HepG2 (cell line): ENCODE measurements around the gene CTIF. TPM values are rescaled to one million over a fixed set of nuclear protein-coding genes. Genes with fewer than 3 reads are reported as not detected.

ENCODE experiments used
- ATAC-seq: fragments of 200-7000 bp; cut with Tn5 transposase; 3 replicates; pipeline ENCODE4 v1.9.1; 2020; ENCODE audit warnings: mild to moderate bottlenecking, moderate library complexity
- BruUV-seq: library from RNA; stranded (reverse); fragments of 400-500 nt; replicated peaks from 2 replicates; lab custom pipeline; 2021; lab: Mats Ljungman, UMichigan
- CTCF ChIA-PET: fragments of 300-600 bp; formaldehyde crosslinking; extraction: SDS; loops from one replicate; lab custom pipeline; 2021; ENCODE audit warnings: low total read pairs, inconsistent platforms, low intra/inter-chr PET ratio; lab: Yijun Ruan, JAX
- POLR2A ChIA-PET: fragments of 350-600 bp; sonication (Branson Sonifier 250); formaldehyde crosslinking; loops from one replicate; lab custom pipeline; 2020; ENCODE audit warnings: antibody characterized with exemption, inconsistent platforms; lab: Yijun Ruan, JAX
- DNase-seq: peaks from one replicate; pipeline ENCODE4 v3.0.0-alpha.2; 2015; ENCODE audit warnings: low spot score
- FAIRE-seq: peaks from 3 replicates; lab custom pipeline; 2011; peaks lifted over from hg19 to GRCh38; lab: Jason Lieb, UNC
- H2AFZ ChIP-seq: one replicate; pipeline ENCODE4 v1.6.1; 2011; ENCODE audit warnings: low read length, inconsistent platforms
- H3K27ac ChIP-seq: fragments of 300-600 bp; 3 replicates; pipeline ENCODE4 v1.8.0; 2011; ENCODE audit warnings: mixed run types, mild to moderate bottlenecking, mixed read lengths, low read length, inconsistent platforms; ENCODE audit not compliant: insufficient read depth; ENCODE audit errors: extremely low read length
- H3K27me3 ChIP-seq, 2 experiments: fragments of 200-600 bp in 1 of 2; 2 replicates in 1 of 2; 3 replicates in 1 of 2; pipeline versions ENCODE4 v1.6.0 to v1.8.0; 2011; ENCODE audit warnings: low read length in 2 of 2, mild to moderate bottlenecking in 2 of 2, moderate library complexity in 2 of 2, inconsistent platforms in 1 of 2; ENCODE audit not compliant: insufficient read depth in 2 of 2, control insufficient read depth in 1 of 2
- H3K36me3 ChIP-seq, 2 experiments: fragments of 200-600 bp in 1 of 2; replicated peaks in 1 of 2; 2 replicates in 1 of 2; 3 replicates in 1 of 2; pipeline versions ENCODE4 v1.5.1 to v1.8.0; 2011; ENCODE audit warnings: low read length in 2 of 2, inconsistent platforms in 1 of 2; ENCODE audit not compliant: insufficient read depth in 2 of 2, control insufficient read depth in 1 of 2
- H3K4me1 ChIP-seq: 2 replicates; pipeline ENCODE4 v1.5.1; 2012; ENCODE audit warnings: low read length, inconsistent platforms; ENCODE audit not compliant: insufficient read depth
- H3K4me2 ChIP-seq: 2 replicates; pipeline ENCODE4 v1.6.0; 2011; ENCODE audit warnings: low read depth, low read length, inconsistent platforms
- H3K4me3 ChIP-seq, 3 experiments: fragments of 200-600 bp in 1 of 3; sonication (generic), shearing (Covaris generic) in 1 of 3; replicated peaks in 1 of 3; 2 replicates each; pipeline ENCODE4 v1.5.1; 2011 to 2016; ENCODE audit warnings: low read length in 3 of 3, inconsistent platforms in 2 of 3, low read depth in 2 of 3, mild to moderate bottlenecking in 2 of 3, control low read depth in 1 of 3, mixed read lengths in 1 of 3; ENCODE audit not compliant: insufficient read depth in 1 of 3
- H3K79me2 ChIP-seq: one replicate; pipeline ENCODE4 v1.6.1; 2011; ENCODE audit warnings: low read length, inconsistent platforms; ENCODE audit not compliant: insufficient read depth
- H3K9ac ChIP-seq: 2 replicates; pipeline ENCODE4 v1.6.0; 2011; ENCODE audit warnings: mild to moderate bottlenecking, low read depth, low read length, inconsistent platforms; ENCODE audit not compliant: insufficient read depth
- H3K9me3 ChIP-seq: 2 replicates; pipeline ENCODE4 v1.5.1; 2012; ENCODE audit warnings: mild to moderate bottlenecking, low read length
- H4K20me1 ChIP-seq: 2 replicates; pipeline ENCODE4 v1.6.0; 2011; ENCODE audit warnings: inconsistent platforms, mild to moderate bottlenecking, low read length, moderate library complexity; ENCODE audit not compliant: insufficient read depth
- ASH2L ChIP-seq: fragments of 300-600, 200-600 bp; sonication (generic); IDR thresholded peaks from 2 replicates; pipeline ENCODE4 v1.7.0; 2017; ENCODE audit warnings: low read depth, mild to moderate bottlenecking, moderate library complexity, mixed read lengths, low read length; ENCODE audit not compliant: insufficient read length
- CAMTA2 ChIP-seq: sonication (generic); formaldehyde crosslinking; IDR thresholded peaks from 2 replicates; pipeline ENCODE4 v1.4.0; 2020; ENCODE audit warnings: mild to moderate bottlenecking, missing genetic modification reagents, borderline replicate concordance
- HDAC1 ChIP-seq: sonication (generic); formaldehyde crosslinking; IDR thresholded peaks from 2 replicates; pipeline ENCODE4 v1.5.1; 2020; ENCODE audit warnings: mild to moderate bottlenecking, missing genetic modification reagents
- MAFK ChIP-seq, 2 experiments: IDR thresholded peaks in 1 of 2; conservative IDR thresholded peaks in 1 of 2; 2 replicates each; pipeline ENCODE4 v1.6.1; 2011; ENCODE audit warnings: improper control_type of control experiment in 2 of 2, low read length in 2 of 2
- MEIS1 ChIP-seq: sonication (generic); formaldehyde crosslinking; IDR thresholded peaks from 2 replicates; pipeline ENCODE4 v1.9.0; 2021; ENCODE audit warnings: mild to moderate bottlenecking, missing genetic modification reagents, moderate library complexity, borderline replicate concordance
- MEIS2 ChIP-seq: sonication (generic); formaldehyde crosslinking; IDR thresholded peaks from 2 replicates; pipeline ENCODE4 v1.9.0; 2021; ENCODE audit warnings: mild to moderate bottlenecking, missing genetic modification reagents
- NRL ChIP-seq: sonication (generic); formaldehyde crosslinking; IDR thresholded peaks from 2 replicates; pipeline ENCODE4 v1.5.0; 2020; ENCODE audit warnings: missing genetic modification reagents, mild to moderate bottlenecking, moderate library complexity, borderline replicate concordance
- SKI ChIP-seq: fragments of 450-650 bp; IDR thresholded peaks from one replicate; pipeline ENCODE4 v1.6.1; 2018; ENCODE audit warnings: mild to moderate bottlenecking; ENCODE audit not compliant: partially characterized antibody
- ZBTB7B ChIP-seq: sonication (generic); formaldehyde crosslinking; IDR thresholded peaks from 2 replicates; pipeline ENCODE4 v1.4.0; 2020; ENCODE audit warnings: missing genetic modification reagents
- ZKSCAN1 ChIP-seq: fragments of 150-350 bp; IDR thresholded peaks from 2 replicates; pipeline ENCODE4 v1.6.1; 2014; ENCODE audit warnings: low read length
- ZNF230 ChIP-seq: sonication (generic); formaldehyde crosslinking; IDR thresholded peaks from 2 replicates; pipeline ENCODE4 v1.4.0; 2020; ENCODE audit warnings: mild to moderate bottlenecking, missing genetic modification reagents
- ZNF280D ChIP-seq: sonication (generic); formaldehyde crosslinking; IDR thresholded peaks from 2 replicates; pipeline ENCODE4 v1.5.1; 2020; ENCODE audit warnings: mild to moderate bottlenecking, missing genetic modification reagents
- ZNF543 ChIP-seq: sonication (generic); formaldehyde crosslinking; IDR thresholded peaks from 2 replicates; pipeline ENCODE4 v1.4.0; 2020; ENCODE audit warnings: mild to moderate bottlenecking, missing genetic modification reagents
- ZNF678 ChIP-seq: sonication (generic); formaldehyde crosslinking; IDR thresholded peaks from 2 replicates; pipeline ENCODE4 v1.4.0; 2020; ENCODE audit warnings: mild to moderate bottlenecking, missing genetic modification reagents
- ZNF75D ChIP-seq: sonication (generic); formaldehyde crosslinking; IDR thresholded peaks from 2 replicates; pipeline ENCODE4 v1.8.1; 2023; ENCODE audit warnings: missing genetic modification reagents, mild to moderate bottlenecking, borderline replicate concordance
- WGBS: methylation state at CpG from one replicate; pipeline ENCODE4 v1.1.6; 2017; ENCODE audit warnings: low lambda C conversion rate; 5-methylcytosine and 5-hydroxymethylcytosine counted together
- in situ Hi-C: cut with HindIII; loops from 2 replicates; pipeline ENCODE4 v1.10.0; 2017; ENCODE audit warnings: low pct_unique_long_range_greater_than_20kb; ENCODE audit not compliant: extremely low pct_ligation_motif_present
- intact Hi-C: fragments of 100-400 bp; cut with micrococcal nuclease; formaldehyde crosslinking; loops from one replicate; pipeline ENCODE4 v1.10.0; 2022; ENCODE audit not compliant: unreplicated experiment
- polyA plus RNA-seq, 8 experiments: library from polyadenylated mRNA; depleted of rRNA in 3 of 8; stranded (reverse) in 7 of 8; unstranded in 1 of 8; fragments of >200 nt; fragmentation: Illumina TruSeq in 4 of 8; extraction: Trizol in 4 of 8; gene quantifications; 2 replicates each; pipeline versions ENCODE4 v1.2.1 to v1.2.3, GENCODE V29; 2011 to 2016; ENCODE audit warnings: low read depth in 4 of 8, missing spikeins in 1 of 8, mixed read lengths in 1 of 8; ENCODE audit not compliant: insufficient read depth in 1 of 8
- total RNA-seq, 5 experiments: library from RNA; depleted of rRNA; stranded (reverse); fragments of >200 nt; fragmentation: Illumina TruSeq; extraction: Trizol; gene quantifications; 2 replicates each; pipeline ENCODE4 v1.2.3, GENCODE V29; 2016; ENCODE audit warnings: low read depth in 1 of 5
- TF ChIP-seq, protein P1 (sequence below): sonication (generic); formaldehyde crosslinking; IDR thresholded peaks from 2 replicates; pipeline ENCODE4 v1.4.0; 2020; ENCODE audit warnings: missing genetic modification reagents, borderline replicate concordance

The CTIF gene
- total and polyA plus RNA-seq, 2 of the 13 experiments (the other 11 are each of a cell fraction or from before 2014, with no cell fraction given), result 18.2 to 28.0 TPM

GRCh38 chr18:48539406-48540250 lies 797 bp downstream of the CTIF start:
- BruUV-seq, result TSS peak; percentile 35
- Histone ChIP-seq H3K9me3 (no peaks in the 10 kb centered on the region), H3K4me1 (peaks cover 66% of the 10 kb centered on the region), H3K79me2 (peaks cover 44% of the 10 kb centered on the region), H2AFZ (no peak overlapping the region), H3K27me3 (peaks cover 0 to 4% of the 10 kb centered on the region in 2 experiments; a peak in 1 of 5 replicates), H3K4me2 (peak overlapping the region; percentile 69), H3K27ac (peak overlapping the region; percentile 70), H4K20me1 (peaks cover 11% of the 10 kb centered on the region; the same call in 1 of the 2 replicates), H3K9ac (peak overlapping the region; percentile 86), H3K4me3 (peak overlapping the region; percentile 88 to 94 (median 93)), H3K36me3 (no peaks in the 10 kb centered on the region)
- in situ Hi-C loops, result loop anchor here (5.0 to 10.0 kb wide), 2 partner anchors 47 to 355 kb away; no protein-coding TSS in a partner anchor
- intact Hi-C loops, result loop anchor here (2.0 kb wide), 3 partner anchors 37 to 125 kb away; no protein-coding TSS in a partner anchor
- CTCF ChIA-PET, result no interaction called here
- no peak for FAIRE-seq
- POLR2A ChIA-PET, result interaction anchor here (0.5 to 2.7 kb wide), 6 partner anchors 8 to 1623 kb away, joined by 3 to 10 read pairs (median 5); no protein-coding TSS in a partner anchor
- DNase-seq, result no peak
- peak; percentile 26 for ATAC-seq
- WGBS, result 0% methylated on average over 21 of the region's 70 CpGs
- TF ChIP-seq ZNF280D (0 out of 2 replicates have a peak, but pooled peaks have one; percentile 8), CAMTA2 (CRISPR knock-in tag) (0 out of 2 replicates have a peak, but pooled peaks have one; percentile 57), ASH2L (peak; percentile 46), ZNF75D (0 out of 2 replicates have a peak, but pooled peaks have one; percentile 51), MEIS1 (CRISPR knock-in tag) (peak; percentile 56; the same call in 1 of the 2 replicates), SKI (peak; percentile 54), ZKSCAN1 (no peak), MAFK (conservative IDR thresholded peaks at IDR 0.05 in 1 of 2, IDR thresholded peaks at IDR 0.05 in 1 of 2; ENCODE audit: low read length in 2 of 2) (no peak), ZNF230 (CRISPR knock-in tag) (peak; percentile 16; the same call in 1 of the 2 replicates), ZNF543 (CRISPR knock-in tag) (0 out of 2 replicates have a peak, but pooled peaks have one; percentile 11), NRL (CRISPR knock-in tag) (peak; percentile 22; the same call in 1 of the 2 replicates), ZNF678 (CRISPR knock-in tag) (0 out of 2 replicates have a peak, but pooled peaks have one; percentile 34), HDAC1 (CRISPR knock-in tag) (peak; percentile 56), MEIS2 (peak; percentile 31; the same call in 1 of the 2 replicates), ZBTB7B (CRISPR knock-in tag) (peak; percentile 46; the same call in 1 of the 2 replicates)
- TF ChIP-seq, protein P1, sequence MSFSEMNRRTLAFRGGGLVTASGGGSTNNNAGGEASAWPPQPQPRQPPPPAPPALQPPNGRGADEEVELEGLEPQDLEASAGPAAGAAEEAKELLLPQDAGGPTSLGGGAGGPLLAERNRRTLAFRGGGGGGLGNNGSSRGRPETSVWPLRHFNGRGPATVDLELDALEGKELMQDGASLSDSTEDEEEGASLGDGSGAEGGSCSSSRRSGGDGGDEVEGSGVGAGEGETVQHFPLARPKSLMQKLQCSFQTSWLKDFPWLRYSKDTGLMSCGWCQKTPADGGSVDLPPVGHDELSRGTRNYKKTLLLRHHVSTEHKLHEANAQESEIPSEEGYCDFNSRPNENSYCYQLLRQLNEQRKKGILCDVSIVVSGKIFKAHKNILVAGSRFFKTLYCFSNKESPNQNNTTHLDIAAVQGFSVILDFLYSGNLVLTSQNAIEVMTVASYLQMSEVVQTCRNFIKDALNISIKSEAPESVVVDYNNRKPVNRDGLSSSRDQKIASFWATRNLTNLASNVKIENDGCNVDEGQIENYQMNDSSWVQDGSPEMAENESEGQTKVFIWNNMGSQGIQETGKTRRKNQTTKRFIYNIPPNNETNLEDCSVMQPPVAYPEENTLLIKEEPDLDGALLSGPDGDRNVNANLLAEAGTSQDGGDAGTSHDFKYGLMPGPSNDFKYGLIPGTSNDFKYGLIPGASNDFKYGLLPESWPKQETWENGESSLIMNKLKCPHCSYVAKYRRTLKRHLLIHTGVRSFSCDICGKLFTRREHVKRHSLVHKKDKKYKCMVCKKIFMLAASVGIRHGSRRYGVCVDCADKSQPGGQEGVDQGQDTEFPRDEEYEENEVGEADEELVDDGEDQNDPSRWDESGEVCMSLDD (CRISPR knock-in tag), result peak; percentile 64; the same call in 1 of the 2 replicates
